ELF-1 (cell line): ENCODE measurements around the gene MACROD1.

Source experiments
- DNase-seq: peaks from one replicate; pipeline ENCODE4 v3.0.0-alpha.2; 2016; ENCODE audit warnings: low read depth, low spot score

Gene MACROD1

GRCh38 chr11:64077607-64078006 is 88.3 kb downstream of the MACROD1 start:
- DNase-seq = no peak

GRCh38 chr11:64076758-64077157 is 89.2 kb downstream of the MACROD1 start:
- DNase-seq = no peak

- no peak for DNase-seq
Measured at GRCh38 chr11:64074239-64074638, 91.7 kb downstream of the MACROD1 start.

- DNase-seq = no peak
Measured at GRCh38 chr11:64073542-64073941, 92.4 kb downstream of the MACROD1 start.

GRCh38 chr11:64072871-64073270 is 93.0 kb downstream of the MACROD1 start:
- no peak for DNase-seq

- no peak for DNase-seq
Measured at GRCh38 chr11:64072403-64072802, 93.5 kb downstream of the MACROD1 start.

GRCh38 chr11:64071849-64072248 is 94.1 kb downstream of the MACROD1 start:
- DNase-seq = no peak

GRCh38 chr11:64070314-64070681 is 95.6 kb downstream of the MACROD1 start:
- peak; percentile 92 for DNase-seq

- DNase-seq = no peak
Measured at GRCh38 chr11:64069401-64070313, 96.3 kb downstream of the MACROD1 start.

GRCh38 chr11:64068705-64069400 is 97.1 kb downstream of the MACROD1 start:
- DNase-seq = no peak

- DNase-seq = no peak
Measured at GRCh38 chr11:64067230-64067993, 98.5 kb downstream of the MACROD1 start.

- no peak for DNase-seq
Measured at GRCh38 chr11:64065712-64066111, 100.2 kb downstream of the MACROD1 start.

- no peak for DNase-seq
Measured at GRCh38 chr11:64065141-64065465, 100.8 kb downstream of the MACROD1 start.

- no peak for DNase-seq
Measured at GRCh38 chr11:64064374-64065140, 101.4 kb downstream of the MACROD1 start.

GRCh38 chr11:64063777-64064176 is 102.1 kb downstream of the MACROD1 start:
- no peak for DNase-seq

GRCh38 chr11:64062185-64063039 is 103.5 kb downstream of the MACROD1 start:
- no peak for DNase-seq

- DNase-seq = peak; percentile 68
Measured at GRCh38 chr11:64060861-64061444, 105.0 kb downstream of the MACROD1 start.

- DNase-seq = no peak
Measured at GRCh38 chr11:64060263-64060860, 105.6 kb downstream of the MACROD1 start.

GRCh38 chr11:64059339-64060140 is 106.4 kb downstream of the MACROD1 start:
- DNase-seq = no peak
